Prostate gland (tissue), 2 donors: ENCODE data around the gene DLGAP1.

Source experiments
- POLR2A ChIP-seq: fragments of 450-650 bp; IDR thresholded peaks from one replicate; pipeline ENCODE4 v1.6.1; 2016; ENCODE audit warnings: antibody characterized with exemption, mild to moderate bottlenecking
- POLR2AphosphoS5 ChIP-seq: sonication (generic); formaldehyde crosslinking; IDR thresholded peaks from one replicate; pipeline ENCODE4 v1.6.1; 2017; ENCODE audit warnings: antibody characterized with exemption
- TF ChIP-seq, protein P1 (sequence below), 4 experiments: fragments of 200-600 bp in 2 of 4; fragments of 450-650 bp in 2 of 4; sonication (generic) in 2 of 4; IDR thresholded peaks; 1 replicate in 3 of 4; 2 replicates in 1 of 4; pipeline ENCODE4 v1.5.1; 2016 to 2019; ENCODE audit warnings: antibody characterized with exemption in 4 of 4, mild to moderate bottlenecking in 2 of 4, moderate library complexity in 2 of 4

DNA sequence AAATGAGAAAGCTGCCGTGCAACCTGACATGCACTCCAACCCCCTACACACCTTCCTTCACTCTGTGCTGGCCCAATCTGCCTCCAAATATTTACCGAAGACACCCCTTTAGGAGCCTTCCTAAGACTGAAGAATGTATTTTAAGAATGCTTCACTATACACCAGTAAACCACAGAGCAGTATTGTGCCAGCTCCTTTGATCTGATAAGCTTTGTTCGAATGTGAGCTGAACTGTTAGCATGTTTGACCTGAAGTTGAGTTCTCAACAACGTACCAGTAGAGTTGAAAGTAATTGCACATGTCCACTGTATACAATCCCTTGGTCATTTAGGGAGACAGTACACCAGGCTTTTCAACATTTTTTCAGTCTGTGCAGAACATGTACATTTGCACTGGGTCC lies 745.9 kb downstream of the DLGAP1 start:
- TF ChIP-seq, protein P1, sequence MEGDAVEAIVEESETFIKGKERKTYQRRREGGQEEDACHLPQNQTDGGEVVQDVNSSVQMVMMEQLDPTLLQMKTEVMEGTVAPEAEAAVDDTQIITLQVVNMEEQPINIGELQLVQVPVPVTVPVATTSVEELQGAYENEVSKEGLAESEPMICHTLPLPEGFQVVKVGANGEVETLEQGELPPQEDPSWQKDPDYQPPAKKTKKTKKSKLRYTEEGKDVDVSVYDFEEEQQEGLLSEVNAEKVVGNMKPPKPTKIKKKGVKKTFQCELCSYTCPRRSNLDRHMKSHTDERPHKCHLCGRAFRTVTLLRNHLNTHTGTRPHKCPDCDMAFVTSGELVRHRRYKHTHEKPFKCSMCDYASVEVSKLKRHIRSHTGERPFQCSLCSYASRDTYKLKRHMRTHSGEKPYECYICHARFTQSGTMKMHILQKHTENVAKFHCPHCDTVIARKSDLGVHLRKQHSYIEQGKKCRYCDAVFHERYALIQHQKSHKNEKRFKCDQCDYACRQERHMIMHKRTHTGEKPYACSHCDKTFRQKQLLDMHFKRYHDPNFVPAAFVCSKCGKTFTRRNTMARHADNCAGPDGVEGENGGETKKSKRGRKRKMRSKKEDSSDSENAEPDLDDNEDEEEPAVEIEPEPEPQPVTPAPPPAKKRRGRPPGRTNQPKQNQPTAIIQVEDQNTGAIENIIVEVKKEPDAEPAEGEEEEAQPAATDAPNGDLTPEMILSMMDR (IDR thresholded peaks at IDR 0.05): no peak
- no peak for TF ChIP-seq POLR2AphosphoS5
- TF ChIP-seq POLR2A: no peak
